ENCODE results near the gene PPP1R26. TPM values are rescaled to one million over a fixed set of nuclear protein-coding genes. Genes with fewer than 3 reads are reported as not detected.

Gene PPP1R26
- total and polyA plus RNA-seq, 2 experiments from 2014 or later: 10.7 to 49.8 TPM

DNA sequence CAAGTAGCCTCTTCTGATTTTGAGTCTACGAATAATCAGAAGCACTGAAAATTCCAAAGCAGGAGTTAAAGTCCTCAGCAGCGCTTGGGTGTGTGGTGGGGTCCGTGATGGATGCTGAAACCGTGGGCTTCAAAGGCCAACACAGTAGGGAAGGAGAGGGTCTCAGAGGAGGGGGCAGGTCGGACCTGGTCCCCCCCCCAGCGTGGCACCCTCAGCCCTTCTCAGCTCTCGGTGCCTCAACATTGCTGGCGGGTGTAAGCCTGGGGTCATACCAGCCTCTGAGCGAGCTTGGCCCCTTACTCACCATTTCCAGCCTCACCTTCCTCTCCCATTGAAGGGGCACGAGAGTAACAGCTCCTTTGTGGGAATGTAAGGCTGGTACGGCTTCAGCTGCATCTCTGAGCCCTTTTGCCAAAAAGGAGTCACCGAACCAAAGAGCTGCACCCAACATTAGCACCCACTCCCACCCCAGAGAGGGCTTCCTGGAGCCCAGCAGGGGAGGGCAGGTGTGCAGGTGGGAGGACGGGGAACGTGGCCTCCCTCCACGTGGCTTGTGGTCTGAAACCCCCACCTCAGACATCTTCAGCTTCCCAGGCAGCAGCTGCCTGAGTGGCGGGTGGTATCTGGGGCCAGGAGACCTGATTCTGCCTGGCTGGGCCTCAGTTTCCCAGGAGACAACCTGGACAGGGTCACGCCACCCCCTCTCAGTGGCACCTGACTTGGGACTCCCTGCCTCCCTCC, 34.9 kb downstream of the PPP1R26 start (continued):
- TF ChIP-seq ZNF462 (CRISPR knock-in tag; IDR thresholded peaks at IDR 0.05) (no peak), CREB1 (CRISPR knock-in tag; IDR thresholded peaks at IDR 0.05; ENCODE audit: low read depth) (no peak), ETS1 (IDR thresholded peaks at IDR 0.05) (no peak), EZH2phosphoT487 (IDR thresholded peaks at IDR 0.05; ENCODE audit: unreplicated experiment) (no peak), CTCF (conservative IDR thresholded peaks at IDR 0.05; ENCODE audit: low read depth in 2 of 2) (no peak), EZH2 (IDR thresholded peaks at IDR 0.05; ENCODE audit: low read depth, unreplicated experiment) (no peak), ZNF331 (CRISPR knock-in tag; IDR thresholded peaks at IDR 0.05; ENCODE audit: low read depth) (no peak), ZNF114 (CRISPR knock-in tag; IDR thresholded peaks at IDR 0.05) (no peak), NANOG (IDR thresholded peaks at IDR 0.05; ENCODE audit: borderline replicate concordance) (no peak)

Data from GM23338 (cell line).